ENCODE data around the gene BCAS1.

BCAS1 gene

GRCh38 chr20:53945478-53945877 lies 124.9 kb downstream of the BCAS1 start:
- Histone ChIP-seq H3K27ac (ENCODE audit: low read length) (no peak overlapping the region), H3K4me1 (ENCODE audit: insufficient read depth, low read length) (peaks cover 23% of the 10 kb centered on the region), H3K4me3 (ENCODE audit: low read depth in 1 of 2, low read length in 2 of 2) (no peak overlapping the region), H4K20me1 (ENCODE audit: insufficient read depth, low read length) (no peaks in the 10 kb centered on the region), H3K27me3 (ENCODE audit: insufficient read depth, low read length, poor library complexity) (no peaks in the 10 kb centered on the region), H3K79me2 (ENCODE audit: insufficient read depth, low read length) (no peaks in the 10 kb centered on the region), H3K4me2 (ENCODE audit: insufficient read depth, low read length) (no peak overlapping the region), H3K9ac (ENCODE audit: low read depth, low read length) (no peak overlapping the region), H3K9me3 (ENCODE audit: insufficient read depth, low read length, severe bottlenecking) (no peaks in the 10 kb centered on the region), H3K36me3 (ENCODE audit: insufficient read depth, low read length) (no peaks in the 10 kb centered on the region), H2AFZ (ENCODE audit: low read depth, low read length) (no peak overlapping the region)
- no peak for ATAC-seq (ENCODE audit: insufficient read depth, low read depth)
- TF ChIP-seq EZH2 (IDR thresholded peaks at IDR 0.05; ENCODE audit: borderline replicate concordance, low read depth, low read length, severe bottlenecking) (no peak), CTCF (IDR thresholded peaks at IDR 0.05; ENCODE audit: borderline replicate concordance, extremely low read depth, low read length, poor library complexity, severe bottlenecking) (no peak)
- no peak for DNase-seq

- Histone ChIP-seq H3K79me2 (ENCODE audit: insufficient read depth, low read length) (no peaks in the 10 kb centered on the region), H3K4me3 (ENCODE audit: low read depth in 1 of 2, low read length in 2 of 2) (no peak overlapping the region), H3K9me3 (ENCODE audit: insufficient read depth, low read length, severe bottlenecking) (no peaks in the 10 kb centered on the region), H3K27ac (ENCODE audit: low read length) (no peak overlapping the region), H3K9ac (ENCODE audit: low read depth, low read length) (no peak overlapping the region), H4K20me1 (ENCODE audit: insufficient read depth, low read length) (no peaks in the 10 kb centered on the region), H2AFZ (ENCODE audit: low read depth, low read length) (no peak overlapping the region), H3K4me2 (ENCODE audit: insufficient read depth, low read length) (no peak overlapping the region), H3K4me1 (ENCODE audit: insufficient read depth, low read length) (peaks cover 18% of the 10 kb centered on the region), H3K36me3 (ENCODE audit: insufficient read depth, low read length) (no peaks in the 10 kb centered on the region), H3K27me3 (ENCODE audit: insufficient read depth, low read length, poor library complexity) (no peaks in the 10 kb centered on the region)
- ATAC-seq (ENCODE audit: insufficient read depth, low read depth): no peak
- DNase-seq: no peak
- TF ChIP-seq CTCF (IDR thresholded peaks at IDR 0.05; ENCODE audit: borderline replicate concordance, extremely low read depth, low read length, poor library complexity, severe bottlenecking) (no peak), EZH2 (IDR thresholded peaks at IDR 0.05; ENCODE audit: borderline replicate concordance, low read depth, low read length, severe bottlenecking) (no peak)
These were observed 125.6 kb downstream of the BCAS1 start for GRCh38 chr20:53944796-53945195.

- Histone ChIP-seq H3K9me3 (ENCODE audit: insufficient read depth, low read length, severe bottlenecking) (no peaks in the 10 kb centered on the region), H3K27ac (ENCODE audit: low read length) (no peak overlapping the region), H3K27me3 (ENCODE audit: insufficient read depth, low read length, poor library complexity) (no peaks in the 10 kb centered on the region), H3K9ac (ENCODE audit: low read depth, low read length) (no peak overlapping the region), H3K4me3 (ENCODE audit: low read depth in 1 of 2, low read length in 2 of 2) (no peak overlapping the region), H3K79me2 (ENCODE audit: insufficient read depth, low read length) (no peaks in the 10 kb centered on the region), H3K36me3 (ENCODE audit: insufficient read depth, low read length) (no peaks in the 10 kb centered on the region), H2AFZ (ENCODE audit: low read depth, low read length) (no peak overlapping the region), H3K4me2 (ENCODE audit: insufficient read depth, low read length) (no peak overlapping the region), H4K20me1 (ENCODE audit: insufficient read depth, low read length) (no peaks in the 10 kb centered on the region), H3K4me1 (ENCODE audit: insufficient read depth, low read length) (peaks cover 7% of the 10 kb centered on the region)
- no peak for TF ChIP-seq EZH2 (IDR thresholded peaks at IDR 0.05; ENCODE audit: borderline replicate concordance, low read depth, low read length, severe bottlenecking)
- peak; percentile 61 for TF ChIP-seq CTCF (IDR thresholded peaks at IDR 0.05; ENCODE audit: borderline replicate concordance, extremely low read depth, low read length, poor library complexity, severe bottlenecking)
- DNase-seq: peak; percentile 39
- peak; percentile 68; the same call in 2 of the 3 replicates for ATAC-seq (ENCODE audit: insufficient read depth, low read depth)
These were observed 126.7 kb downstream of the BCAS1 start for GRCh38 chr20:53943522-53944291.

Data from DND-41 (cell line).